Erythroblast (primary cell): ENCODE measurements around the gene TRIM36.

Experiments
- GATA1 ChIP-seq: IDR thresholded peaks from 2 replicates; pipeline ENCODE4 v1.6.1; 2011; ENCODE audit warnings: low read depth, mild to moderate bottlenecking, control low read depth, low read length, moderate library complexity
- POLR2A ChIP-seq: IDR thresholded peaks from 2 replicates; pipeline ENCODE4 v1.6.1; 2011; ENCODE audit warnings: mild to moderate bottlenecking, low read length

GRCh38 chr5:115084246-115084793 is 85.4 kb downstream of the TRIM36 start:
- no peak for TF ChIP-seq POLR2A
- TF ChIP-seq GATA1 = no peak
